Activated CD4-positive, alpha-beta T cell treated with anti-CD3 and anti-CD28 coated beads for 36 hours (primary cell): ENCODE data around the gene GFRA1. TPM values are rescaled to one million over a fixed set of nuclear protein-coding genes. Genes with fewer than 3 reads are reported as not detected.

Source experiments
- ATAC-seq: fragments of 200-7000 bp; cut with Tn5 transposase; one replicate; pipeline ENCODE4 v1.10.0; 2021; ENCODE audit warnings: mild to moderate bottlenecking, moderate library complexity
- CTCF ChIA-PET: fragments of 350-600 bp; sonication (Branson Sonifier 250); formaldehyde crosslinking; loops from one replicate; lab custom pipeline; 2021; ENCODE audit warnings: antibody characterized with exemption; lab: Charles Lee
- POLR2A ChIA-PET: fragments of 350-600 bp; sonication (Branson Sonifier 250); formaldehyde crosslinking; loops from one replicate; lab custom pipeline; 2021; ENCODE audit warnings: antibody characterized with exemption, inconsistent platforms; lab: Charles Lee
- DNase-seq: peaks from one replicate; pipeline ENCODE4 v3.0.0-alpha.2; 2020
- H3K27ac Mint-ChIP-seq: one replicate; pipeline ENCODE4 v1.8.0; 2021; ENCODE audit warnings: mixed read lengths
- H3K27me3 Mint-ChIP-seq: one replicate; pipeline ENCODE4 v1.8.0; 2021; ENCODE audit warnings: mixed read lengths
- H3K36me3 Mint-ChIP-seq: one replicate; pipeline ENCODE4 v1.8.0; 2021; ENCODE audit warnings: low read depth, mixed read lengths
- H3K4me1 Mint-ChIP-seq: one replicate; pipeline ENCODE4 v1.8.0; 2021; ENCODE audit warnings: mixed read lengths
- H3K4me3 Mint-ChIP-seq: one replicate; pipeline ENCODE4 v1.8.0; 2021; ENCODE audit warnings: mild to moderate bottlenecking, moderate library complexity, mixed read lengths
- H3K9me3 Mint-ChIP-seq: one replicate; pipeline ENCODE4 v1.8.0; 2021; ENCODE audit warnings: low read depth, mixed read lengths
- intact Hi-C, 2 experiments: fragments of 100-400 bp; cut with DNase I in 1 of 2; cut with micrococcal nuclease in 1 of 2; formaldehyde crosslinking; loops; one replicate each; pipeline versions ENCODE4 v1.14.2 to v1.15.1; 2022 to 2024; cut with DNase I, micrococcal nuclease
- total RNA-seq, 2 experiments: library from RNA; stranded (reverse); gene quantifications; one replicate each; pipeline ENCODE4 v1.2.3, GENCODE V29; 2021

Gene GFRA1
- total RNA-seq, 2 experiments from 2014 or later, result 0.09 to 0.11 TPM

DNA sequence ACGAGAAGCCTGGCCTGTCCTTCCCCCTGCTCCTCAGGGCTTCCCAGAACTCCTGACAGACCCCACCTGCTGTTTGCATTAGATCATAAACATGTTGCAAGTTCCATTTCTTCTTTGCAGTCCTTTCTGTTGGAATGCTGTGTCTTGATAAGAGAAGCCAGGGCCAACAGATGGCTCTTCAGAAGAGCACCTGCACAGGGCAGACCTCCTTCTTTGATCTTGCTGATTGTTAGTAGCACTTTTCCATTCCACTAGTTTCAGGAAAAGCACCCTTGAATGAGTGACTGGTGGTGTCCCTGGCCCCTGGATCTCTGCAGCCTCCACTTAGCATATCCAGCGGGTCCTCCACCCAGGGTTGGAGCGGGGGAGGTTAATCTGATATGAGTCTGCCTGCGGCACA, 243.2 kb downstream of the GFRA1 start:
- DNase-seq, result no peak
- intact Hi-C loops, result no loop called here
- POLR2A ChIA-PET, result no interaction called here
- Mint-ChIP-seq H3K4me1 (no peaks in the 10 kb centered on the region), H3K9me3 (peaks cover 19% of the 10 kb centered on the region), H3K27me3 (no peaks in the 10 kb centered on the region), H3K4me3 (no peak overlapping the region), H3K36me3 (no peaks in the 10 kb centered on the region), H3K27ac (no peak overlapping the region)
- no peak for ATAC-seq
- CTCF ChIA-PET, result no interaction called here

DNA sequence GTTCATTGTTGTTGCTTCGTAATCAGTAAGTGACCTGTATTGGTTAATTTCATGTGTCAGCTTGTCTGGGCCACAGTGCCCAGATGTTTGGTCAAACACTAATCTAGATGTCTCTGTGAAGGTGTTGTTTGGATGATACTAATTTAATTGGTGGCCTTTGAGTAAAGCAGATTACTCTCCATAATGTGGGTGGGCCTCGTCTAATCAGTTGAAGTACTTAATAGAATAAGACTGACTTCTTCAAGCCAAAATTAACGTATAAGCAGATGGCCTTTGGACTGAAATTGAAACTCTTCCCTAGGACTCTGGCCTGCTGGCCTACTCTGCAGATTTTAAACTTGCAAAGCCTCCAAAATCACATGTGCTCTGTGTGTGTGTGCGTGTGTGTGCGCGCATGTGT, 245.7 kb downstream of the GFRA1 start:
- H3K27ac Mint-ChIP-seq, result no peak overlapping the region
- H3K4me3 Mint-ChIP-seq, result no peak overlapping the region

GRCh38 chr10:116026725-116027124, 246.3 kb downstream of the GFRA1 start:
- intact Hi-C loops, result no loop called here
- ATAC-seq (no peak), DNase-seq (no peak)
- H3K9me3 Mint-ChIP-seq, result peaks cover 6% of the 10 kb centered on the region
- H3K27me3 Mint-ChIP-seq, result no peaks in the 10 kb centered on the region
- no peak overlapping the region for H3K27ac Mint-ChIP-seq
- H3K36me3 Mint-ChIP-seq, result no peaks in the 10 kb centered on the region
- H3K4me1 Mint-ChIP-seq, result no peaks in the 10 kb centered on the region
- POLR2A ChIA-PET, result no interaction called here
- no peak overlapping the region for H3K4me3 Mint-ChIP-seq
- CTCF ChIA-PET, result no interaction called here

More for the DNA sequence above, 245.7 kb downstream of the GFRA1 start:
- no peak for ATAC-seq
- Mint-ChIP-seq H3K9me3 (peaks cover 9% of the 10 kb centered on the region), H3K27me3 (no peaks in the 10 kb centered on the region), H3K4me1 (no peaks in the 10 kb centered on the region), H3K36me3 (no peaks in the 10 kb centered on the region)
- POLR2A ChIA-PET, result no interaction called here
- DNase-seq, result no peak
- intact Hi-C loops, result no loop called here
- CTCF ChIA-PET, result no interaction called here

DNA sequence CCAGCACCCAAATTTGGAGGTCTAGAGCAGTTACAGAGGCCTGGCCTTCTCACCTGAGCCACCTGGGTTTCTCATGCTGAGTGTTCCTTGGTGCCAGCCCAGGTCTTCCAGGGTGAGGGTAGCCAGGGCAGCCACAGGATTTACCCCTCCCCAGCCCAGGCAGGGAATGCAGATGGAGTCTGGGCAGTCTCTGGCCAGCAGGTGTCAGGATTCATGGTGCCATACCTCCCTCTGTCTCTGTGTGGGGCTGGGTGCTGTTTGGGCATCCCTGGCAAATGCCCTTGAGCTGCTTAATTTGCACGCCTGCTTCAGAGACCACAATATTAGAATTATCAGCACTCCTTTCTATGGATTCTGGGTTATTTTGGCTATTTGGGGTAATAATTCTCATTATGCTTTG, 246.7 kb downstream of the GFRA1 start:
- ATAC-seq (no peak), DNase-seq (no peak)
- Mint-ChIP-seq H3K27ac (no peak overlapping the region), H3K4me3 (no peak overlapping the region), H3K27me3 (no peaks in the 10 kb centered on the region), H3K36me3 (no peaks in the 10 kb centered on the region), H3K4me1 (no peaks in the 10 kb centered on the region), H3K9me3 (peaks cover 2% of the 10 kb centered on the region)
- POLR2A ChIA-PET, result no interaction called here
- CTCF ChIA-PET, result no interaction called here
- intact Hi-C loops, result no loop called here

GRCh38 chr10:116024271-116024878, 248.6 kb downstream of the GFRA1 start:
- intact Hi-C loops, result no loop called here
- ChIA-PET CTCF (interaction anchor here (0.8 kb wide), 1 partner anchor 360 kb away, joined by 3 read pairs; no protein-coding TSS in a partner anchor), POLR2A (no interaction called here)
- Mint-ChIP-seq H3K4me3 (no peak overlapping the region), H3K9me3 (no peaks in the 10 kb centered on the region), H3K27ac (no peak overlapping the region), H3K27me3 (no peaks in the 10 kb centered on the region), H3K4me1 (no peaks in the 10 kb centered on the region), H3K36me3 (no peaks in the 10 kb centered on the region)
- ATAC-seq (no peak), DNase-seq (no peak)

- no peaks in the 10 kb centered on the region for H3K36me3 Mint-ChIP-seq
- no peak overlapping the region for H3K27ac Mint-ChIP-seq
- POLR2A ChIA-PET, result no interaction called here
- H3K4me3 Mint-ChIP-seq, result no peak overlapping the region
- peaks cover 2% of the 10 kb centered on the region for H3K9me3 Mint-ChIP-seq
- no peaks in the 10 kb centered on the region for H3K4me1 Mint-ChIP-seq
- CTCF ChIA-PET, result interaction anchor here (0.5 to 0.6 kb wide), 2 partner anchors 145 to 633 kb away, joined by 3 read pairs; no protein-coding TSS in a partner anchor
- DNase-seq (no peak), ATAC-seq (no peak)
- intact Hi-C loops, result no loop called here
- H3K27me3 Mint-ChIP-seq, result no peaks in the 10 kb centered on the region
Observed at GRCh38 chr10:116017405-116017804, 255.6 kb downstream of the GFRA1 start.

DNA sequence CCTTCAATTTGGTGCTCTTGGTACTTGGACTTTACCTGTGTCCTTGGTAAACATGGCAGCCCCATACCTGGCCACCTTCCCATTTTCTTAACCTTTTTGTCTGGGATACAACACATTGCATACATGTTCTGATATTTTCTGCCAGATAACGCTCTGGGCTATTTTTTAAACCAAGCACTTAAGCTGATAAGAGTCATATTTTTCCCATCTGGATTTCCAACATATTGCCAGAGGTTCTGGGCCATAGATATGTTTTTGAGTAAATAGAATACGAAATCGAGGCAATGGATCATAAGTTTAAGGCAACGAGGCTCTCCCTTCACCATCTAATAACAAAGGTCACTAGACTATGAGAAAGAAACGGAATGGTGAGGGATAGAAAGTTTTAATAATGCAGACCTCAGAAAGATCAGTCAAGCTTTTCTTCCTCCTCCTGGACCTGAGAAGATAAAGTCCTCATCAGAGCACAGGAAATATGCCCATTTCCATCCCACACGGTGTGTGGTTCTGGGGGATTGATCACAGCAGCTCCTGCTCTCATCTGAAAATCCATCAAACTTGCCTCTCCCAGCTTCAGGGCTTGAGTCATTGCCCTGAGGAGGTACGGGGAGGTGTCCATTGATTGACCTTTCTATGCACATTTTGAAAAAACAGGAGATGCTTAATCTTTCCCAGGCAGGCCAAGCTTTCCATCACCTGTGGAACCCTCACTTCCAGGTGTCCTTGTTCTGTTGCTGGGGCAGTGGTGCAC, 257.2 kb downstream of the GFRA1 start:
- ATAC-seq, result no peak
- CTCF ChIA-PET, result no interaction called here
- DNase-seq, result no peak
- H3K36me3 Mint-ChIP-seq, result no peaks in the 10 kb centered on the region
- H3K4me1 Mint-ChIP-seq, result no peaks in the 10 kb centered on the region
- POLR2A ChIA-PET, result no interaction called here
- H3K27me3 Mint-ChIP-seq, result no peaks in the 10 kb centered on the region
- peaks cover 2% of the 10 kb centered on the region for H3K9me3 Mint-ChIP-seq
- no peak overlapping the region for H3K27ac Mint-ChIP-seq
- intact Hi-C loops, result no loop called here
- H3K4me3 Mint-ChIP-seq, result no peak overlapping the region

DNA sequence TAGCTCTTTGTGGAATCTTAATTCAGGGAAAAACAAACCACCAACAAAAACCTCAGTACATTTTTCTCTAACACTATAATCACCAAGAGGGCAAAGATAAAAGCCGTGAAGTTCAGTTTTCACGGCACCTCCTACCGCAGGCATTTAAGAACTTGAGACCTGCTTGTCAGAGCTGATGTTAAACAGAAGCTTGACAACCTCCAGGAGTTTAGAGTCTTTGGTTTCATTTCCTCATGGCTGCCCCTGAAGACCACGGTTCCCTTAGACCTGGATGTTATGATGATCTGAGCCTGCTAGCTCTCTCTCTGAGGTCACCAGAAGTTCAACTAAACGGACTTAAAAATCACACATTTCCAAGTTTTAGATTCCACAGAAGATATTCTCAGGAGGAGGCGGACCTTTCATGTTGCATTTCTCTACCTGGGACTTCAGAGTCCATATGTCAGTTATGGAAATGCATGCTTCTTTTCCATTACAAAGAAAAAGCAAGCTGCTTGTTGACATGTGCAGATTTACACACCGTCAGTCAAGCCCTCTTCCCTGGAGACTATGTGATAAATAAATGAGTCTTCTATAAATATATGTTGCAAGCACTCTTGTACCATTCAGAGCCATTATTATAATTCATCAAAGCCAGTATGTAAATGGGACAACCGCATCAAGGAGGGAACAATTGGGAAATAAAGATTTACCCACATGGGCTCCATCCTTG, 258.0 kb downstream of the GFRA1 start:
- no peak for ATAC-seq
- no peaks in the 10 kb centered on the region for H3K4me1 Mint-ChIP-seq
- no peaks in the 10 kb centered on the region for H3K36me3 Mint-ChIP-seq
- intact Hi-C loops, result no loop called here
- H3K9me3 Mint-ChIP-seq, result peaks cover 2% of the 10 kb centered on the region
- H3K27me3 Mint-ChIP-seq, result no peaks in the 10 kb centered on the region
- POLR2A ChIA-PET, result no interaction called here
- CTCF ChIA-PET, result no interaction called here
- no peak for DNase-seq
- H3K4me3 Mint-ChIP-seq, result no peak overlapping the region
- H3K27ac Mint-ChIP-seq, result no peak overlapping the region

DNA sequence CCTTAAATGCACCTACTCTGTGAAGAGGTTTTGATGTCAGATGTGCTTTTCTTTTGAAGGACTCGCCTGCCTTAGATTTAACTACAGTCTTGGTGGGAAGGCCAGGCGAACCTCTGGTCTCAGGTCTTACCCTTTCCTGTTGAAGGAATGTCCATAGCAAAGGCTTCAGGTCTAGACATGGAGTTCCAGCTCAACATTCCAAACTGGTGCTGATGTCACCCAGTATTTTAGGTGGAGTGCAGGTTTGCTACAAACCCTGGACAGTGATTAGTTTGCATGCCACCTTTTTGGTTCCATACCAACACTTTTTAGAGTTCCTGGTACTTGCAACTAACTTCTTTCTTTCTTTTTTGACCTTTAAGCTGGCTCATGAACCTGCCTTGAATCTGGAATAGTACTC, 258.7 kb downstream of the GFRA1 start:
- H3K36me3 Mint-ChIP-seq, result no peaks in the 10 kb centered on the region
- H3K9me3 Mint-ChIP-seq, result peaks cover 2% of the 10 kb centered on the region
- ATAC-seq, result no peak
- H3K27me3 Mint-ChIP-seq, result no peaks in the 10 kb centered on the region
- H3K27ac Mint-ChIP-seq, result no peak overlapping the region
- DNase-seq, result no peak
- intact Hi-C loops, result no loop called here
- CTCF ChIA-PET, result interaction anchor here (0.6 kb wide), 1 partner anchor 72 kb away, joined by 3 read pairs; no protein-coding TSS in a partner anchor
- no peak overlapping the region for H3K4me3 Mint-ChIP-seq
- H3K4me1 Mint-ChIP-seq, result no peaks in the 10 kb centered on the region
- POLR2A ChIA-PET, result no interaction called here

GRCh38 chr10:116011929-116012328, 261.1 kb downstream of the GFRA1 start:
- H3K36me3 Mint-ChIP-seq, result no peaks in the 10 kb centered on the region

GRCh38 chr10:116007256-116007891, 265.6 kb downstream of the GFRA1 start:
- CTCF ChIA-PET, result no interaction called here
- no peak overlapping the region for H3K27ac Mint-ChIP-seq
- H3K36me3 Mint-ChIP-seq, result no peaks in the 10 kb centered on the region
- no peak overlapping the region for H3K4me3 Mint-ChIP-seq
- ATAC-seq, result no peak
- no peaks in the 10 kb centered on the region for H3K4me1 Mint-ChIP-seq
- no peaks in the 10 kb centered on the region for H3K27me3 Mint-ChIP-seq
- DNase-seq, result no peak
- intact Hi-C loops, result no loop called here
- H3K9me3 Mint-ChIP-seq, result peaks cover 1% of the 10 kb centered on the region
- POLR2A ChIA-PET, result no interaction called here

More at GRCh38 chr10:116011929-116012328, 261.1 kb downstream of the GFRA1 start:
- Mint-ChIP-seq H3K27me3 (no peaks in the 10 kb centered on the region), H3K9me3 (peaks cover 2% of the 10 kb centered on the region), H3K4me1 (no peaks in the 10 kb centered on the region), H3K4me3 (no peak overlapping the region), H3K27ac (no peak overlapping the region)
- ChIA-PET POLR2A (no interaction called here), CTCF (no interaction called here)
- intact Hi-C loops, result no loop called here
- no peak for DNase-seq
- ATAC-seq, result no peak
